ENCODE measurements around the gene ZNF865. TPM values are rescaled to one million over a fixed set of nuclear protein-coding genes. Genes with fewer than 3 reads are reported as not detected.

The ZNF865 gene
- total RNA-seq, 1 experiment from 2014 or later = 21.7 TPM

DNA sequence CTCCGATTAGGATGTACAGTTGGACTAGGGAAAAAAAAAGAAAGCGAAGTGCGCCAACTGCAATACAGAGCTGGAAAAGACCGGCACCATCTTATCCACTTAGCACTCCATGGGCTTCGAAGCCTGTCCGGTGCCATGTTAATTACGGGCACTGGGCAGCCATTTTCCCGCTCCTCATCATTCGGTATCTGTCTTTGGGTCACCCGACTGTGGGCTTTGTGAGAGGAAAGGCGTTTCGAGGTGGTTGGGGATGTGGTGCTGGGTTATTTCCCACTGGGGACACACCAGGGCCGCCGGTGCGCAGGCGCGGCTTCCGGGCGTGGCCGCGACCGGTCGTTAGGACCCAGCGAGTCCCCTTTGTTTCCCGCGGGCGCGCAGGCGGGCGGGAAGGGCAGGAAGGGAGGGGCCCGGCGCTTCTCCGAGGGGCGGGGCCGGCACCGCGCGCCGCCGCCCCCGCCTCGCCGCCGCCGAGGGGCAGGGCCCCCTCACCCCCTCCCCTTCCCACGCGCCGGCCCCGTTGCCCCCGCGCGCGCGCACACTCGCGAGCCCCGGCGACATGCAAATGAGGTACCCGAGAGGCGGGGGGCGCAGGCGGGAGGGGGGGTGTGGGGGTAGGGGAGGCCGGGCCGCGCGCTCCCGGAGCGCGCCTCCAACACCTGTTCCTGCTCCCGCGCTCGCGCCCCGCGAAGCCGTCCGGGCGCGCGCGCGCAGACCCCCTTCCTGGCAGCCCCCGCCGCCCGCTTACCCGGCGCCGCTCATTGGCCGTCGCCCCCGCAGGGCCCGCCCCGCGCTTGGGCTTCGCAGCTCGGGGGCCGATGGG lies 5.4 kb upstream of the ZNF865 start, which contains the start of gene ZNF524:
ZNF524 (plus strand) TSS at position 447 of the 820 bp plus-strand sequence. CDS start 1,825 bp downstream, outside the sequence.
- Mint-ChIP-seq H3K9me3 (no peaks in the 10 kb centered on the region), H3K4me3 (peak within 1 kb of the TSS; percentile 98), H3K4me1 (peaks cover 29% of the 10 kb centered on the region), H3K27ac (peak within 1 kb of the TSS; percentile 100), H3K36me3 (peaks cover 18% of the 10 kb centered on the region), H3K27me3 (ENCODE audit: low read depth) (no peaks in the 10 kb centered on the region; the same call in 1 of the 2 replicates)
- ATAC-seq = peak; percentile 6
- ChIA-PET POLR2A (interaction anchor here (0.5 to 2.1 kb wide), 14 partner anchors 13 to 261 kb away, joined by 3 to 17 read pairs (median 6); partner anchors contain the start of genes KMT5C, U2AF2, UBE2S and ZNF628), CTCF (interaction anchor here (0.6 to 3.0 kb wide), 14 partner anchors 12 to 454 kb away, joined by 3 to 17 read pairs (median 6); partner anchors contain the start of genes HSPBP1, NAT14 and ZNF784)
- peak; percentile 88 for DNase-seq (ENCODE audit: low spot score)
- TF ChIP-seq, protein P1, sequence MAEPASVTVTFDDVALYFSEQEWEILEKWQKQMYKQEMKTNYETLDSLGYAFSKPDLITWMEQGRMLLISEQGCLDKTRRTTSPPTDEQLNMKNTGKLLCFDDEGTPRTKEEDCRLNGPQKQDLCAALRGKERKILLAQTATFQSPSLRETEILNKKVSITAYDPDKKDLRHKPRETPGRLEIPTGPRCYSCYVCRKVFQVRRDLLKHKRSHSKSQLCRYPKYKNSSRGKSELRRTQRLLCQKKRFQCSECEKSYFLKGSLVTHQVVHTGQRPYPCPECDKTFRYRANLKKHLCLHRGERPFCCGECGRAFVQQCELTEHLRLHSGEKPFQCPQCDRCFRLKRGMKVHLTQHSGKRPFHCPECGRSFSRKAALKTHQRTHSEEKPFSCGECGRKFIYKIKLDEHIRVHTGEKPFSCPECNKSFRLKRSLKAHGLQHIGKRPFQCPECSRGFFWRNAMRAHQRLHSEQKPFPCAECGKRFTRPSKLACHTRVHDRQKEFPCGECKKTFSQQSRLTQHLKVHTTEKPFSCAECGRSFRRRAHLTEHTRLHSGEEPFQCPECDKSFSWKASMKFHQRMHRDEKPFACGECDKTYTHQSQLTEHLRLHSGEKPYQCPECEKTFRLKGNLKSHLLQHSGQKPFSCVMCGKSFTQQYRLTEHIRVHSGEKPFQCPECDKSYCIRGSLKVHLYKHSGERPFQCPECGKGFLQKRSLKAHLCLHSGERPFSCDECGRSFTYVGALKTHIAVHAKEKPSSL (CRISPR knock-in tag; conservative IDR thresholded peaks at IDR 0.05) = no peak
- TF ChIP-seq FOXP1 (CRISPR knock-in tag; IDR thresholded peaks at IDR 0.05; ENCODE audit: borderline replicate concordance) (peak; percentile 29; the same call in 1 of the 2 replicates), CBFB (CRISPR knock-in tag; IDR thresholded peaks at IDR 0.05; ENCODE audit: low read depth) (no peak), GTF2I (CRISPR knock-in tag; conservative IDR thresholded peaks at IDR 0.05) (no peak), EMX1 (CRISPR knock-in tag; IDR thresholded peaks at IDR 0.05) (no peak), ZNF219 (CRISPR knock-in tag; IDR thresholded peaks at IDR 0.05; ENCODE audit: borderline replicate concordance) (no peak), SP1 (CRISPR knock-in tag; conservative IDR thresholded peaks at IDR 0.05) (peak; percentile 74), ELF4 (CRISPR knock-in tag; IDR thresholded peaks at IDR 0.05; ENCODE audit: low read depth) (no peak), ZNF671 (CRISPR knock-in tag; IDR thresholded peaks at IDR 0.05) (no peak), CREB1 (CRISPR knock-in tag; IDR thresholded peaks at IDR 0.05) (no peak)
- TF ChIP-seq, protein P2, sequence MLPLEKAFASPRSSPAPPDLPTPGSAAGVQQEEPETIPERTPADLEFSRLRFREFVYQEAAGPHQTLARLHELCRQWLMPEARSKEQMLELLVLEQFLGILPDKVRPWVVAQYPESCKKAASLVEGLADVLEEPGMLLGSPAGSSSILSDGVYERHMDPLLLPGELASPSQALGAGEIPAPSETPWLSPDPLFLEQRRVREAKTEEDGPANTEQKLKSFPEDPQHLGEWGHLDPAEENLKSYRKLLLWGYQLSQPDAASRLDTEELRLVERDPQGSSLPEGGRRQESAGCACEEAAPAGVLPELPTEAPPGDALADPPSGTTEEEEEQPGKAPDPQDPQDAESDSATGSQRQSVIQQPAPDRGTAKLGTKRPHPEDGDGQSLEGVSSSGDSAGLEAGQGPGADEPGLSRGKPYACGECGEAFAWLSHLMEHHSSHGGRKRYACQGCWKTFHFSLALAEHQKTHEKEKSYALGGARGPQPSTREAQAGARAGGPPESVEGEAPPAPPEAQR (CRISPR knock-in tag; IDR thresholded peaks at IDR 0.05) = no peak
- TF ChIP-seq, protein P3, sequence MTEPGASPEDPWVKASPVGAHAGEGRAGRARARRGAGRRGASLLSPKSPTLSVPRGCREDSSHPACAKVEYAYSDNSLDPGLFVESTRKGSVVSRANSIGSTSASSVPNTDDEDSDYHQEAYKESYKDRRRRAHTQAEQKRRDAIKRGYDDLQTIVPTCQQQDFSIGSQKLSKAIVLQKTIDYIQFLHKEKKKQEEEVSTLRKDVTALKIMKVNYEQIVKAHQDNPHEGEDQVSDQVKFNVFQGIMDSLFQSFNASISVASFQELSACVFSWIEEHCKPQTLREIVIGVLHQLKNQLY (CRISPR knock-in tag; IDR thresholded peaks at IDR 0.05) = no peak
- TF ChIP-seq, protein P4, sequence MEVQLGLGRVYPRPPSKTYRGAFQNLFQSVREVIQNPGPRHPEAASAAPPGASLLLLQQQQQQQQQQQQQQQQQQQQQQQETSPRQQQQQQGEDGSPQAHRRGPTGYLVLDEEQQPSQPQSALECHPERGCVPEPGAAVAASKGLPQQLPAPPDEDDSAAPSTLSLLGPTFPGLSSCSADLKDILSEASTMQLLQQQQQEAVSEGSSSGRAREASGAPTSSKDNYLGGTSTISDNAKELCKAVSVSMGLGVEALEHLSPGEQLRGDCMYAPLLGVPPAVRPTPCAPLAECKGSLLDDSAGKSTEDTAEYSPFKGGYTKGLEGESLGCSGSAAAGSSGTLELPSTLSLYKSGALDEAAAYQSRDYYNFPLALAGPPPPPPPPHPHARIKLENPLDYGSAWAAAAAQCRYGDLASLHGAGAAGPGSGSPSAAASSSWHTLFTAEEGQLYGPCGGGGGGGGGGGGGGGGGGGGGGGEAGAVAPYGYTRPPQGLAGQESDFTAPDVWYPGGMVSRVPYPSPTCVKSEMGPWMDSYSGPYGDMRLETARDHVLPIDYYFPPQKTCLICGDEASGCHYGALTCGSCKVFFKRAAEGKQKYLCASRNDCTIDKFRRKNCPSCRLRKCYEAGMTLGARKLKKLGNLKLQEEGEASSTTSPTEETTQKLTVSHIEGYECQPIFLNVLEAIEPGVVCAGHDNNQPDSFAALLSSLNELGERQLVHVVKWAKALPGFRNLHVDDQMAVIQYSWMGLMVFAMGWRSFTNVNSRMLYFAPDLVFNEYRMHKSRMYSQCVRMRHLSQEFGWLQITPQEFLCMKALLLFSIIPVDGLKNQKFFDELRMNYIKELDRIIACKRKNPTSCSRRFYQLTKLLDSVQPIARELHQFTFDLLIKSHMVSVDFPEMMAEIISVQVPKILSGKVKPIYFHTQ (CRISPR knock-in tag; IDR thresholded peaks at IDR 0.05) = 0 out of 2 replicates have a peak, but pooled peaks have one; percentile 36
- TF ChIP-seq, protein P5, sequence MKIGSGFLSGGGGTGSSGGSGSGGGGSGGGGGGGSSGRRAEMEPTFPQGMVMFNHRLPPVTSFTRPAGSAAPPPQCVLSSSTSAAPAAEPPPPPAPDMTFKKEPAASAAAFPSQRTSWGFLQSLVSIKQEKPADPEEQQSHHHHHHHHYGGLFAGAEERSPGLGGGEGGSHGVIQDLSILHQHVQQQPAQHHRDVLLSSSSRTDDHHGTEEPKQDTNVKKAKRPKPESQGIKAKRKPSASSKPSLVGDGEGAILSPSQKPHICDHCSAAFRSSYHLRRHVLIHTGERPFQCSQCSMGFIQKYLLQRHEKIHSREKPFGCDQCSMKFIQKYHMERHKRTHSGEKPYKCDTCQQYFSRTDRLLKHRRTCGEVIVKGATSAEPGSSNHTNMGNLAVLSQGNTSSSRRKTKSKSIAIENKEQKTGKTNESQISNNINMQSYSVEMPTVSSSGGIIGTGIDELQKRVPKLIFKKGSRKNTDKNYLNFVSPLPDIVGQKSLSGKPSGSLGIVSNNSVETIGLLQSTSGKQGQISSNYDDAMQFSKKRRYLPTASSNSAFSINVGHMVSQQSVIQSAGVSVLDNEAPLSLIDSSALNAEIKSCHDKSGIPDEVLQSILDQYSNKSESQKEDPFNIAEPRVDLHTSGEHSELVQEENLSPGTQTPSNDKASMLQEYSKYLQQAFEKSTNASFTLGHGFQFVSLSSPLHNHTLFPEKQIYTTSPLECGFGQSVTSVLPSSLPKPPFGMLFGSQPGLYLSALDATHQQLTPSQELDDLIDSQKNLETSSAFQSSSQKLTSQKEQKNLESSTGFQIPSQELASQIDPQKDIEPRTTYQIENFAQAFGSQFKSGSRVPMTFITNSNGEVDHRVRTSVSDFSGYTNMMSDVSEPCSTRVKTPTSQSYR (CRISPR knock-in tag; IDR thresholded peaks at IDR 0.05) = no peak
- TF ChIP-seq, protein P6, sequence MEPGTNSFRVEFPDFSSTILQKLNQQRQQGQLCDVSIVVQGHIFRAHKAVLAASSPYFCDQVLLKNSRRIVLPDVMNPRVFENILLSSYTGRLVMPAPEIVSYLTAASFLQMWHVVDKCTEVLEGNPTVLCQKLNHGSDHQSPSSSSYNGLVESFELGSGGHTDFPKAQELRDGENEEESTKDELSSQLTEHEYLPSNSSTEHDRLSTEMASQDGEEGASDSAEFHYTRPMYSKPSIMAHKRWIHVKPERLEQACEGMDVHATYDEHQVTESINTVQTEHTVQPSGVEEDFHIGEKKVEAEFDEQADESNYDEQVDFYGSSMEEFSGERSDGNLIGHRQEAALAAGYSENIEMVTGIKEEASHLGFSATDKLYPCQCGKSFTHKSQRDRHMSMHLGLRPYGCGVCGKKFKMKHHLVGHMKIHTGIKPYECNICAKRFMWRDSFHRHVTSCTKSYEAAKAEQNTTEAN (CRISPR knock-in tag; IDR thresholded peaks at IDR 0.05) = 0 out of 2 replicates have a peak, but pooled peaks have one; percentile 25
- TF ChIP-seq, protein P7, sequence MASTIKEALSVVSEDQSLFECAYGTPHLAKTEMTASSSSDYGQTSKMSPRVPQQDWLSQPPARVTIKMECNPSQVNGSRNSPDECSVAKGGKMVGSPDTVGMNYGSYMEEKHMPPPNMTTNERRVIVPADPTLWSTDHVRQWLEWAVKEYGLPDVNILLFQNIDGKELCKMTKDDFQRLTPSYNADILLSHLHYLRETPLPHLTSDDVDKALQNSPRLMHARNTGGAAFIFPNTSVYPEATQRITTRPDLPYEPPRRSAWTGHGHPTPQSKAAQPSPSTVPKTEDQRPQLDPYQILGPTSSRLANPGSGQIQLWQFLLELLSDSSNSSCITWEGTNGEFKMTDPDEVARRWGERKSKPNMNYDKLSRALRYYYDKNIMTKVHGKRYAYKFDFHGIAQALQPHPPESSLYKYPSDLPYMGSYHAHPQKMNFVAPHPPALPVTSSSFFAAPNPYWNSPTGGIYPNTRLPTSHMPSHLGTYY (CRISPR knock-in tag; IDR thresholded peaks at IDR 0.05) = no peak
- TF ChIP-seq, protein P8, sequence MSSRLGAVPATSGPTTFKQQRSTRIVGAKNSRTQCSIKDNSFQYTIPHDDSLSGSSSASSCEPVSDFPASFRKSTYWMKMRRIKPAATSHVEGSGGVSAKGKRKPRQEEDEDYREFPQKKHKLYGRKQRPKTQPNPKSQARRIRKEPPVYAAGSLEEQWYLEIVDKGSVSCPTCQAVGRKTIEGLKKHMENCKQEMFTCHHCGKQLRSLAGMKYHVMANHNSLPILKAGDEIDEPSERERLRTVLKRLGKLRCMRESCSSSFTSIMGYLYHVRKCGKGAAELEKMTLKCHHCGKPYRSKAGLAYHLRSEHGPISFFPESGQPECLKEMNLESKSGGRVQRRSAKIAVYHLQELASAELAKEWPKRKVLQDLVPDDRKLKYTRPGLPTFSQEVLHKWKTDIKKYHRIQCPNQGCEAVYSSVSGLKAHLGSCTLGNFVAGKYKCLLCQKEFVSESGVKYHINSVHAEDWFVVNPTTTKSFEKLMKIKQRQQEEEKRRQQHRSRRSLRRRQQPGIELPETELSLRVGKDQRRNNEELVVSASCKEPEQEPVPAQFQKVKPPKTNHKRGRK (CRISPR knock-in tag; IDR thresholded peaks at IDR 0.05; ENCODE audit: borderline replicate concordance) = no peak
- TF ChIP-seq, protein P9, sequence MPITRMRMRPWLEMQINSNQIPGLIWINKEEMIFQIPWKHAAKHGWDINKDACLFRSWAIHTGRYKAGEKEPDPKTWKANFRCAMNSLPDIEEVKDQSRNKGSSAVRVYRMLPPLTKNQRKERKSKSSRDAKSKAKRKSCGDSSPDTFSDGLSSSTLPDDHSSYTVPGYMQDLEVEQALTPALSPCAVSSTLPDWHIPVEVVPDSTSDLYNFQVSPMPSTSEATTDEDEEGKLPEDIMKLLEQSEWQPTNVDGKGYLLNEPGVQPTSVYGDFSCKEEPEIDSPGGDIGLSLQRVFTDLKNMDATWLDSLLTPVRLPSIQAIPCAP (CRISPR knock-in tag; IDR thresholded peaks at IDR 0.05) = no peak
